ENCODE data around the gene FOXP1. TPM values are rescaled to one million over a fixed set of nuclear protein-coding genes. Genes with fewer than 3 reads are reported as not detected.

The FOXP1 gene
- total and polyA plus RNA-seq, 2 of the 8 experiments (the other 6 are each of a cell fraction or from before 2014, with no cell fraction given) = 13.9 to 25.4 TPM

- H3K4me2 ChIP-seq (ENCODE audit: insufficient read depth in 1 of 2, low read depth in 2 of 2, low read length in 2 of 2) = peak overlapping the region; percentile 92 to 95
- H4K5ac ChIP-seq (ENCODE audit: insufficient read length, low read depth, low read length) = no peak overlapping the region
- peaks cover 0 to 3% of the 10 kb centered on the region in 2 experiments for H4K20me1 ChIP-seq (replicated peaks in 1 of 2; ENCODE audit: control insufficient read depth in 1 of 2, insufficient read depth in 2 of 2, low read length in 2 of 2)
- H2BK5ac ChIP-seq (ENCODE audit: low read depth, low read length) = peak overlapping the region; percentile 44; the same call in 1 of the 2 replicates
- no peak overlapping the region for H4K91ac ChIP-seq (replicated peaks; ENCODE audit: insufficient read length, low read length)
- peak overlapping the region; percentile 60 for H3K56ac ChIP-seq (replicated peaks; ENCODE audit: insufficient read length, low read depth, low read length)
- H3K36me3 ChIP-seq (ENCODE audit: control insufficient read depth in 2 of 4, insufficient read depth in 4 of 4, low read length in 3 of 4) = no peaks in the 10 kb centered on the region
- H2BK15ac ChIP-seq (ENCODE audit: low read length) = no peak overlapping the region
- H3K18ac ChIP-seq (ENCODE audit: extremely low read depth, low read length) = no peak overlapping the region; the same call in 1 of the 2 replicates
- peak in 1 of 2 experiments; percentile 74 for DNase-seq (ENCODE audit: low read depth in 1 of 2, low spot score in 2 of 2)
- ChIA-PET POLR2A (ENCODE audit: partially characterized antibody) (interaction anchor here (0.8 to 2.4 kb wide), 3 partner anchors 15 to 55 kb away, joined by 3 to 5 read pairs (median 4); no protein-coding TSS in a partner anchor), CTCF (ENCODE audit: partially characterized antibody) (interaction anchor here (0.7 to 1.3 kb wide), 3 partner anchors 18 to 429 kb away, joined by 3 read pairs; no protein-coding TSS in a partner anchor)
- no peak overlapping the region for H2BK120ac ChIP-seq (replicated peaks; ENCODE audit: low read depth, low read length)
- peak overlapping the region; percentile 95; the same call in 1 of the 2 replicates for H4K8ac ChIP-seq (ENCODE audit: extremely low read depth, insufficient read depth, low read length)
- H3K4me3 ChIP-seq (ENCODE audit: extremely low read depth in 1 of 4, insufficient read depth in 2 of 4, low read depth in 3 of 4, low read length in 4 of 4) = peak overlapping the region; percentile 65 to 87 (median 76)
- 0% methylated on average over 26 of the region's 53 CpGs; no CpG with 5 or more reads in 1 of the 2 experiments for WGBS, 2 experiments (ENCODE audit: extremely low coverage in 1 of 2, insufficient coverage in 1 of 2, insufficient read length in 1 of 2, insufficient replicate concordance in 2 of 2, low coverage in 1 of 2, low lambda C conversion rate in 2 of 2, missing lambda C conversion rate in 1 of 2)
- H3K9ac ChIP-seq (replicated peaks in 1 of 4; ENCODE audit: extremely low read depth in 1 of 4, low read depth in 3 of 4, low read length in 3 of 4) = peak overlapping the region; percentile 14 to 76 (median 46); a peak in 4 of 7 replicates
- no peak overlapping the region for H3K4ac ChIP-seq (replicated peaks; ENCODE audit: insufficient read length, low read depth, low read length)
- H2BK12ac ChIP-seq (ENCODE audit: low read depth, low read length) = no peak overlapping the region
- H3K79me2 ChIP-seq (ENCODE audit: control insufficient read depth in 1 of 2, insufficient read depth in 2 of 2, low read length in 2 of 2) = no peaks in the 10 kb centered on the region
- H3K27me3 ChIP-seq (replicated peaks in 1 of 4; ENCODE audit: control insufficient read depth in 3 of 4, extremely low read depth in 1 of 4, insufficient read depth in 3 of 4, low read length in 3 of 4) = peaks cover 0 to 19% (median 10%) of the 10 kb centered on the region in 4 experiments; a peak in 5 of 7 replicates
- peaks cover 25% of the 10 kb centered on the region for H3K23me2 ChIP-seq (ENCODE audit: low read depth, low read length)
- no peak overlapping the region for H2AK5ac ChIP-seq (ENCODE audit: low read depth, low read length)
- no peak overlapping the region for H3K27ac ChIP-seq (ENCODE audit: low read depth, low read length)
- no peaks in the 10 kb centered on the region for H3K9me3 ChIP-seq (ENCODE audit: insufficient read depth in 2 of 2, low read depth in 1 of 2, low read length in 1 of 2)
- 0 out of 2 replicates have a peak overlapping the region, but pooled peaks have one; percentile 55 for H2AFZ ChIP-seq (ENCODE audit: low read length)
- no peak overlapping the region for H2BK20ac ChIP-seq (ENCODE audit: low read length)
- H3K4me1 ChIP-seq (replicated peaks in 1 of 4; ENCODE audit: control insufficient read depth in 3 of 4, insufficient read depth in 4 of 4, low read length in 3 of 4) = peaks cover 0 to 3% (median 1%) of the 10 kb centered on the region in 4 experiments; a peak in 4 of 7 replicates
- no peak for FAIRE-seq
- no peak overlapping the region for H3K14ac ChIP-seq (ENCODE audit: insufficient read length)
- no peaks in the 10 kb centered on the region for H3K79me1 ChIP-seq (ENCODE audit: low read depth, low read length)
- H3K23ac ChIP-seq (ENCODE audit: insufficient read length) = no peak overlapping the region
- TF ChIP-seq ASH2L (IDR thresholded peaks at IDR 0.05; ENCODE audit: low read length) (peak; percentile 33), EZH2 (IDR thresholded peaks at IDR 0.05; ENCODE audit: low read depth, low read length, severe bottlenecking) (peak; percentile 63), BCL11A (IDR thresholded peaks at IDR 0.05; ENCODE audit: low read depth in 2 of 2, low read length in 2 of 2) (no peak), RNF2 (IDR thresholded peaks at IDR 0.05; ENCODE audit: borderline replicate concordance, low read depth, low read length, missing control alignments, poor library complexity, severe bottlenecking) (peak; percentile 38), RFX5 (IDR thresholded peaks at IDR 0.05; ENCODE audit: borderline replicate concordance, low read depth, low read length) (no peak), POU5F1 (IDR thresholded peaks at IDR 0.05; ENCODE audit: low read depth, low read length) (no peak), KDM1A (IDR thresholded peaks at IDR 0.05; ENCODE audit: borderline replicate concordance, low read length) (no peak), SIX5 (IDR thresholded peaks at IDR 0.05; ENCODE audit: low read depth, low read length) (no peak)
- TF ChIP-seq, protein P1, sequence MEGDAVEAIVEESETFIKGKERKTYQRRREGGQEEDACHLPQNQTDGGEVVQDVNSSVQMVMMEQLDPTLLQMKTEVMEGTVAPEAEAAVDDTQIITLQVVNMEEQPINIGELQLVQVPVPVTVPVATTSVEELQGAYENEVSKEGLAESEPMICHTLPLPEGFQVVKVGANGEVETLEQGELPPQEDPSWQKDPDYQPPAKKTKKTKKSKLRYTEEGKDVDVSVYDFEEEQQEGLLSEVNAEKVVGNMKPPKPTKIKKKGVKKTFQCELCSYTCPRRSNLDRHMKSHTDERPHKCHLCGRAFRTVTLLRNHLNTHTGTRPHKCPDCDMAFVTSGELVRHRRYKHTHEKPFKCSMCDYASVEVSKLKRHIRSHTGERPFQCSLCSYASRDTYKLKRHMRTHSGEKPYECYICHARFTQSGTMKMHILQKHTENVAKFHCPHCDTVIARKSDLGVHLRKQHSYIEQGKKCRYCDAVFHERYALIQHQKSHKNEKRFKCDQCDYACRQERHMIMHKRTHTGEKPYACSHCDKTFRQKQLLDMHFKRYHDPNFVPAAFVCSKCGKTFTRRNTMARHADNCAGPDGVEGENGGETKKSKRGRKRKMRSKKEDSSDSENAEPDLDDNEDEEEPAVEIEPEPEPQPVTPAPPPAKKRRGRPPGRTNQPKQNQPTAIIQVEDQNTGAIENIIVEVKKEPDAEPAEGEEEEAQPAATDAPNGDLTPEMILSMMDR (IDR thresholded peaks at IDR 0.05; ENCODE audit: control extremely low read depth in 1 of 3, insufficient read depth in 1 of 3, low read depth in 1 of 3, low read length in 3 of 3) = no peak; a peak in 1 of 4 replicates
These were observed 2.0 kb downstream of the FOXP1 start for GRCh38 chr3:71581457-71582035.

Measured in H1 (cell line).